Right lobe of liver (tissue), 6 donors: ENCODE measurements around the gene GCA. TPM values are rescaled to one million over a fixed set of nuclear protein-coding genes. Genes with fewer than 3 reads are reported as not detected.

Source experiments
- ATAC-seq, 4 donors: fragments of 200-7000 bp; cut with Tn5 transposase; one replicate each; pipeline ENCODE4 v1.9.1; 2020; ENCODE audit warnings: mild to moderate bottlenecking in 4 of 4, moderate library complexity in 4 of 4
- DNase-seq, 3 donors: peaks; one replicate each; pipeline ENCODE4 v3.0.0-alpha.2; 2020
- H3K27ac ChIP-seq, 3 donors: fragments of 200-600 bp; one replicate each; pipeline ENCODE4 v1.8.0; 2022
- H3K27me3 ChIP-seq, 2 donors: fragments of 200-600 bp; one replicate each; pipeline ENCODE4 v1.8.0; 2022
- H3K36me3 ChIP-seq, 4 donors: fragments of 200-600 bp; sonication (generic) in 1 of 4; one replicate each; pipeline versions ENCODE4 v1.5.1 to v1.8.0; 2017 to 2022; ENCODE audit warnings: control low read depth in 1 of 4
- H3K4me1 ChIP-seq, 4 donors: fragments of 200-600 bp; sonication (generic) in 1 of 4; one replicate each; pipeline versions ENCODE4 v1.5.1 to v1.8.0; 2017 to 2022; ENCODE audit warnings: control low read depth in 1 of 4
- H3K4me3 ChIP-seq, 3 donors: fragments of 200-600 bp; one replicate each; pipeline ENCODE4 v1.8.0; 2022
- H3K9me3 ChIP-seq, 4 donors: fragments of 200-600 bp; sonication (generic) in 1 of 4; one replicate each; pipeline versions ENCODE4 v1.5.1 to v1.8.0; 2017 to 2022; ENCODE audit warnings: control low read depth in 1 of 4
- CTCF ChIP-seq, 4 donors: fragments of 200-600 bp in 3 of 4; fragments of 450-650 bp in 1 of 4; IDR thresholded peaks; one replicate each; pipeline versions ENCODE4 v1.5.1 to v1.8.0; 2016 to 2022; ENCODE audit warnings: antibody characterized with exemption in 4 of 4, mild to moderate bottlenecking in 2 of 4
- POLR2A ChIP-seq: fragments of 450-650 bp; IDR thresholded peaks from one replicate; pipeline ENCODE4 v1.6.1; 2017; ENCODE audit warnings: antibody characterized with exemption, mild to moderate bottlenecking
- WGBS: methylation state at CpG from one replicate; pipeline ENCODE4 v1.1.6; 2018; ENCODE audit warnings: low coverage, low lambda C conversion rate; ENCODE audit not compliant: insufficient coverage; ENCODE audit errors: missing lambda C conversion rate; 5-methylcytosine and 5-hydroxymethylcytosine counted together
- intact Hi-C, 2 donors: fragments of 100-400 bp; cut with DNase I; formaldehyde crosslinking; loops; one replicate each; pipeline versions ENCODE4 v1.11.2 to v1.14.1; 2022
- long read RNA-seq: library from polyadenylated mRNA; unstranded; transcript quantifications from one replicate; pipeline ENCODE4 v2.0.0, GENCODE V29; 2019
- total RNA-seq, 6 experiments: library from RNA; depleted of rRNA in 2 of 6; stranded (reverse); fragments of >200 nt in 2 of 6; fragmentation: NEBNext Ultra II Directional in 3 of 6; extraction: Animal tissue kit (Norgen Biotek cat#: 25700) in 3 of 6; gene quantifications; one replicate each; pipeline versions ENCODE4 v1.1.0 to v1.2.4, GENCODE V29; 2016 to 2023
- donor health status: DM: no; HTN: yes; CAD: no.
- donor health status: DM: no; HTN: no; CAD: no.
- donor health status: DM: no; HTN: no; CAD: no.
- donor health status: DM: no; HTN: yes; CAD: no.
- donor health status: DM: no; HTN: yes; CAD: no.

GCA gene, protein sequence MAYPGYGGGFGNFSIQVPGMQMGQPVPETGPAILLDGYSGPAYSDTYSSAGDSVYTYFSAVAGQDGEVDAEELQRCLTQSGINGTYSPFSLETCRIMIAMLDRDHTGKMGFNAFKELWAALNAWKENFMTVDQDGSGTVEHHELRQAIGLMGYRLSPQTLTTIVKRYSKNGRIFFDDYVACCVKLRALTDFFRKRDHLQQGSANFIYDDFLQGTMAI
- total RNA-seq, result 10 to 100 TPM in 4 of 6 experiments, 1 to 10 TPM in 2; 6.8 to 18.1 (median 10.9) TPM
- long read RNA-seq, partial matches to known transcripts, result 1 of 4 reads
- long read RNA-seq, other reads (novel, unspliced or antisense), result 0 of 4 reads

DNA sequence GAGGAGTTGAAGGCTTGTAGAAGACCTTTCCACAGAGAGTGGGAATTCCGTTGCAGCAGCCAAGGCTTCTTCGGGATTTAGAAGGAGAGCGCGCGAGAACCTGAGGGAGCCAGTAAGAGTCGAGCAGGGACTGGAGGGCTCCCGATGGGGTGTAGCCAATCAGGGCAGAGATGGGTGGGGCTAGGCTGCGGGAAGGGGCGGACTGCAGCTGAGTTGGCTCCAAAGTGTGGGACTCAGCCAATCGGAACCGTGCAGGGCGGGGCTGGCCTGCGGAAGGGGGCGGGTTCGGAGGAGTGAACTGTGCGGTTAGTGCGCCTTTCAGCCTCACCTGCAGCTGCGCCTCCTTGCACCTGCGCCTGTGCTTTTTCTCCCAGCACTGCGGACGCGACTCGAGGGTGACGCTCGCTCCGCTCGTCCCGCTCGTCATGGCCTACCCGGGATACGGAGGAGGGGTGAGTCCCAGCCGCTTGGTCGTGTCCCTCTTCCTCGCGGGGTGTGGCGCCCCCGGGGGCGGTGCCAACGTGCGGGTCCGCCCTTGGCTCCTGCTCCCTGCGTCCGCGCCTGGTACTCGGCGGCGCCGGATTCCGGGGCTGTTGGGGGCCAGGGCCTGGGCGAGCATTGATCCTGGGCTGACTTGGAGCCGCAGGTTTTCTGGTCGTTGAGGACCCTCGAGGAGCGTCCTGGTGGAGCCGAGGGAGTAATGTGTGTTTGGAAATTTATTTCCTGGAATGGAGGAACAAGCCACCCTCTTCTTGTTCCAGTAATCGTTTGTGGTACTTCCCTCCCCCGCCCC is at the start of gene GCA:
Gene GCA (plus strand): TSS at position 309 of the 793 bp plus-strand sequence. CDS start 117 bp downstream, at position 426.
- H3K4me3 ChIP-seq, result peak within 1 kb of the TSS; percentile 84 to 91 (median 86)
- peaks cover 0 to 4% (median 0%) of the 10 kb centered on the region in 4 donors for H3K36me3 ChIP-seq
- WGBS, result 3% methylated on average over 14 of the region's 57 CpGs
- peaks cover 0 to 3% (median 0%) of the 10 kb centered on the region in 4 donors for H3K4me1 ChIP-seq
- H3K27ac ChIP-seq, result peak within 1 kb of the TSS; percentile 53 to 83 (median 67)
- TF ChIP-seq CTCF (IDR thresholded peaks at IDR 0.05) (peak in 3 of 4 donors; percentile 1 to 24 (median 21)), POLR2A (peak; percentile 63)
- ATAC-seq (peak; percentile 98 to 100 (median 99)), DNase-seq (peak; percentile 98)
- intact Hi-C loops, result no loop called here
- no peaks in the 10 kb centered on the region for H3K27me3 ChIP-seq
- no peaks in the 10 kb centered on the region for H3K9me3 ChIP-seq

DNA sequence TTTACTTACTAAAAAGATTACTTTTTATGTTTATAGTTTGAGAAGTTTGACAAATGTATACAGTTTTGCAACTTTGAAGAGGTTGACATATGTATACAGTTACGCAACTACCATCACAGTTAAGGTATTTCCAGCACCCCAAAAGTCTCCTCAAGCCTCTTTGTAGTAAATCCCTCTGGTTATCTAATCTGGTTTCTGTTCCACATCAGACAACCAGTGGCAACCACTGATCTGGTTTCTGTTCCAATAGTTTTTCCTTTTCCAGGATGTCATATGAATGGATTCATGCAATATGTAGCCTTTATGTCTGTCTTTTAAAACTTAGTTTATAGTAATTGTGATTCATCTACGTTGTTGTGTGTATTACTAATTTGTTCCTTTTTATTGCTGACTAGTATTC is 48.9 kb upstream of the GCA start:
- no peaks in the 10 kb centered on the region for H3K27me3 ChIP-seq
- H3K9me3 ChIP-seq, result no peaks in the 10 kb centered on the region
- WGBS, result 82% methylated on average over 2 of the region's 2 CpGs
- no peak for ATAC-seq
- no peak overlapping the region for H3K27ac ChIP-seq
- intact Hi-C loops, result no loop called here
- H3K4me3 ChIP-seq, result no peak overlapping the region
- no peak for DNase-seq
- TF ChIP-seq POLR2A, result no peak
- TF ChIP-seq CTCF (IDR thresholded peaks at IDR 0.05), result no peak
- H3K4me1 ChIP-seq, result peaks cover 0 to 3% (median 0%) of the 10 kb centered on the region in 4 donors
- peaks cover 0 to 2% (median 0%) of the 10 kb centered on the region in 4 donors for H3K36me3 ChIP-seq

DNA sequence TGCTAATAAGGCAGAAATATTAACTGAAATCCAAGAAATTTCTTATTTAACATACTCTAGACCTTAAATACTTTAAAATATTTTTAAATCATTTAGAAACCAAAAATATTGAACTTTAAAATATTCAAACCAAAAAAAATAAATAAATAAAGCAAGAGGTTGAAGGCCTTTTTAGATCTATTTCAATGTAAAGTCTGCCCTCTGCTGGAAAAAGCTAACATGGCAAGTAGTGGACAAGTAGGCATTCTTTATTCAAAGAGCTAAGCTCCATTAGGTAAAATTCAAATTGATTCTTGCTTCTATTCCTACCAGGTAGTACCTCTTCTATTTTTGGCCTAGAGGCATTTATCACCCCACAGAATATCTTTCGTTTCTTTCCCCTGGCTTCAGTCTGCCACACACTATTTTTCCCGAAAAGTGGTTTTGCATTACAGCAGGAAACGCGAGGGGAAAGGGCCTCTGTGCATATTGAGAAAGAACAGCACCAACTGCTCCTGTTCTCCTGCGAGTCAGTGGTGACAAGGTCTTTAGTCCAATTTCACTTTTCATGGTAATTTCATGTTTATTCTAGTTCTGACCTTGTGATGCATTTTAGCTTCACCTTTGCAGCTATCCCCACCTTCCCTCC is 45.9 kb upstream of the GCA start:
- no peak for TF ChIP-seq POLR2A
- peak; percentile 86 to 90 (median 88) for TF ChIP-seq CTCF (IDR thresholded peaks at IDR 0.05)
- H3K9me3 ChIP-seq, result no peaks in the 10 kb centered on the region
- ATAC-seq, result peak; percentile 79 to 86 (median 82)
- H3K4me3 ChIP-seq, result no peak overlapping the region
- WGBS, result 32% methylated on average over 5 of the region's 5 CpGs
- DNase-seq, result peak in 1 of 3 donors; percentile 62
- H3K27me3 ChIP-seq, result no peaks in the 10 kb centered on the region
- intact Hi-C loops, result no loop called here
- H3K27ac ChIP-seq, result no peak overlapping the region
- H3K4me1 ChIP-seq, result peaks cover 0 to 11% (median 4%) of the 10 kb centered on the region in 4 donors
- H3K36me3 ChIP-seq, result no peaks in the 10 kb centered on the region

DNA sequence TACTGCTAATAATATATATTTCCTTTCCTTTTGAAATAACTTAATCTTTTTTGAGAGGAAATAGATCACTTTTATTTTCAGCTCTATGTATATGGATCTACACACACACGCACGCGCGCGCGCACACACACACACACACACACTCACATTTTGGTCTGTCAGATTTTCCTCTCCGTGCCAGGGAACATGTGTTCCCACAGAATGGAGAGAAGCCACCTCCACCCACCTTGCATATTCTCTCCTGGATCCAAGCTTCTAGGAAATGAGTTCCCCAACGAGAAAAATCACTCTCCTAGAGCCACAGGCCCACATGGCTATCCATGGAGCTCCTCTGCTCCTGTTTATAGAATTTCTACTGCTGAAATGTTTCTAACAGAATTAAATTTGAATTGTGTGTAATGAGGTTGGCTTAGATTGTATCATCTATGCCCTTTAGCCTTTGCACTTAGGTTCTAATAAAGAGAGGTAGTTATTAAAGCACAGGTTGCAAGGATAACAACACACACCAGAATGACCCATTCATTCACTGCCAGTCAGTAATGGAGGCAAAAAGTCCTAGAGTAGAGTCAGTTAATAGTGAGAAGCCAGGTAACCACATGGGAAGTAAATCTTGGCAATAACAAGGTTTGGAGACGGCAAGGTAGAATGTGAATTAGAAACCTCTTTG is 45.1 kb upstream of the GCA start:
- intact Hi-C loops, result no loop called here
- 70% methylated on average over 8 of the region's 9 CpGs for WGBS
- Histone ChIP-seq H3K4me1 (peaks cover 0 to 11% (median 4%) of the 10 kb centered on the region in 4 donors), H3K9me3 (no peaks in the 10 kb centered on the region), H3K36me3 (no peaks in the 10 kb centered on the region), H3K27ac (no peak overlapping the region), H3K27me3 (no peaks in the 10 kb centered on the region), H3K4me3 (no peak overlapping the region)
- peak in 1 of 4 donors; percentile 28 for ATAC-seq
- no peak for TF ChIP-seq POLR2A
- TF ChIP-seq CTCF (IDR thresholded peaks at IDR 0.05), result no peak
- DNase-seq, result no peak
